H9 (cell line): ENCODE data around the gene E2F1. TPM values are rescaled to one million over a fixed set of nuclear protein-coding genes. Genes with fewer than 3 reads are reported as not detected.

Source experiments
- DNase-seq: peaks from one replicate; pipeline ENCODE4 v3.0.0-alpha.2; 2017
- H2AFZ ChIP-seq: one replicate; pipeline ENCODE4 v1.6.1; 2013; ENCODE audit warnings: mild to moderate bottlenecking, low read length, control low read depth, moderate library complexity
- H2AK5ac ChIP-seq: 2 replicates; pipeline ENCODE4 v1.6.1; 2013; ENCODE audit warnings: low read length, control low read depth, mixed read lengths; ENCODE audit not compliant: insufficient read length
- H2BK120ac ChIP-seq: one replicate; pipeline ENCODE4 v1.6.1; 2013; ENCODE audit warnings: low read depth, mild to moderate bottlenecking, low read length, control low read depth, inconsistent platforms; ENCODE audit not compliant: poor library complexity, severe bottlenecking
- H2BK12ac ChIP-seq: 2 replicates; pipeline ENCODE4 v1.6.1; 2013; ENCODE audit warnings: low read length, control low read depth, mixed read lengths, low read depth; ENCODE audit not compliant: insufficient read length
- H2BK15ac ChIP-seq: 2 replicates; pipeline ENCODE4 v1.6.1; 2013; ENCODE audit warnings: low read depth, low read length, control low read depth
- H2BK20ac ChIP-seq: one replicate; pipeline ENCODE4 v1.6.1; 2013; ENCODE audit warnings: low read depth, mild to moderate bottlenecking, low read length, control low read depth, inconsistent platforms; ENCODE audit not compliant: poor library complexity, severe bottlenecking
- H2BK5ac ChIP-seq: 2 replicates; pipeline ENCODE4 v1.6.1; 2013; ENCODE audit warnings: low read length, control low read depth, mixed read lengths; ENCODE audit not compliant: insufficient read length
- H3K14ac ChIP-seq: 2 replicates; pipeline ENCODE4 v1.6.1; 2013; ENCODE audit warnings: low read length, control low read depth; ENCODE audit not compliant: insufficient read depth
- H3K18ac ChIP-seq: 2 replicates; pipeline ENCODE4 v1.6.1; 2013; ENCODE audit warnings: low read depth, mild to moderate bottlenecking, mixed read lengths, low read length, control low read depth; ENCODE audit not compliant: insufficient read length
- H3K23ac ChIP-seq: 2 replicates; pipeline ENCODE4 v1.6.1; 2013; ENCODE audit warnings: low read length, control low read depth, mixed read lengths, low read depth; ENCODE audit not compliant: insufficient read length
- H3K23me2 ChIP-seq: 2 replicates; pipeline ENCODE4 v1.6.1; 2013; ENCODE audit warnings: low read depth, mild to moderate bottlenecking, mixed read lengths, low read length, control low read depth; ENCODE audit not compliant: insufficient read length, poor library complexity, severe bottlenecking
- H3K27ac ChIP-seq: 2 replicates; pipeline ENCODE4 v1.5.1; 2013; ENCODE audit warnings: low read length, control low read depth, mixed read lengths, low read depth; ENCODE audit not compliant: insufficient read length
- H3K27me3 ChIP-seq: 2 replicates; pipeline ENCODE4 v1.6.1; 2013; ENCODE audit warnings: low read length, control low read depth, inconsistent platforms; ENCODE audit not compliant: insufficient read depth
- H3K4ac ChIP-seq: 2 replicates; pipeline ENCODE4 v1.6.1; 2013; ENCODE audit warnings: low read depth, mild to moderate bottlenecking, control low read depth, inconsistent platforms, low read length, moderate library complexity
- H3K4me1 ChIP-seq: 2 replicates; pipeline ENCODE4 v1.6.1; 2013; ENCODE audit warnings: low read length, control low read depth, inconsistent platforms; ENCODE audit not compliant: insufficient read depth
- H3K4me2 ChIP-seq: 2 replicates; pipeline ENCODE4 v1.6.1; 2013; ENCODE audit warnings: low read length, control low read depth, mixed read lengths; ENCODE audit not compliant: insufficient read length, insufficient read depth
- H3K56ac ChIP-seq: 2 replicates; pipeline ENCODE4 v1.6.1; 2013; ENCODE audit warnings: low read depth, mild to moderate bottlenecking, mixed read lengths, low read length, control low read depth; ENCODE audit not compliant: insufficient read length
- H3K79me1 ChIP-seq: 2 replicates; pipeline ENCODE4 v1.6.1; 2013; ENCODE audit warnings: low read depth, mild to moderate bottlenecking, moderate library complexity, low read length, control low read depth, inconsistent platforms; ENCODE audit not compliant: insufficient read depth, poor library complexity, severe bottlenecking
- H3K79me2 ChIP-seq: 2 replicates; pipeline ENCODE4 v1.6.1; 2013; ENCODE audit warnings: low read length, control low read depth, inconsistent platforms; ENCODE audit not compliant: insufficient read depth
- H3K9ac ChIP-seq: 2 replicates; pipeline ENCODE4 v1.6.1; 2013; ENCODE audit warnings: low read length, control low read depth, mixed read lengths; ENCODE audit not compliant: insufficient read length; ENCODE audit errors: extremely low read depth
- H3K9me3 ChIP-seq: one replicate; pipeline ENCODE4 v1.6.1; 2013; ENCODE audit warnings: low read depth, low read length, inconsistent platforms; ENCODE audit not compliant: control insufficient read depth
- H3T11ph ChIP-seq: one replicate; pipeline ENCODE4 v1.6.1; 2013; ENCODE audit warnings: mild to moderate bottlenecking, low read length, control low read depth, inconsistent platforms
- H4K20me1 ChIP-seq: one replicate; pipeline ENCODE4 v1.6.1; 2013; ENCODE audit not compliant: control insufficient read depth, insufficient read length, insufficient read depth
- H4K5ac ChIP-seq: 2 replicates; pipeline ENCODE4 v1.6.1; 2013; ENCODE audit warnings: low read depth, mild to moderate bottlenecking, mixed read lengths, low read length, control low read depth; ENCODE audit not compliant: insufficient read length
- H4K8ac ChIP-seq: replicated peaks from 2 replicates; pipeline ENCODE4 v1.6.1; 2013; ENCODE audit warnings: low read length, control low read depth, mixed read lengths, low read depth; ENCODE audit not compliant: insufficient read length
- H4K91ac ChIP-seq: 2 replicates; pipeline ENCODE4 v1.6.1; 2013; ENCODE audit warnings: low read depth, mild to moderate bottlenecking, moderate library complexity, mixed read lengths, low read length, control low read depth; ENCODE audit not compliant: insufficient read length
- H3K27ac Mint-ChIP-seq, 3 experiments: 2 replicates in 2 of 3; 3 replicates in 1 of 3; pipeline ENCODE4 v1.8.0; 2020 to 2021; ENCODE audit warnings: mixed read lengths in 3 of 3, mild to moderate bottlenecking in 1 of 3, moderate library complexity in 1 of 3
- H3K27me3 Mint-ChIP-seq: 2 replicates; pipeline ENCODE4 v1.8.0; 2021; ENCODE audit warnings: low read depth, mild to moderate bottlenecking, moderate library complexity, mixed read lengths
- H3K36me3 Mint-ChIP-seq, 3 experiments: 2 replicates in 2 of 3; 3 replicates in 1 of 3; pipeline ENCODE4 v1.8.0; 2020 to 2021; ENCODE audit warnings: low read depth in 3 of 3, mixed read lengths in 3 of 3; ENCODE audit not compliant: insufficient read depth in 1 of 3
- H3K4me1 Mint-ChIP-seq, 2 experiments: 2 replicates each; pipeline ENCODE4 v1.8.0; 2020; ENCODE audit warnings: mixed read lengths in 2 of 2
- H3K4me3 Mint-ChIP-seq, 2 experiments: 2 replicates in 1 of 2; 3 replicates in 1 of 2; pipeline ENCODE4 v1.8.0; 2020 to 2021; ENCODE audit warnings: mild to moderate bottlenecking in 2 of 2, mixed read lengths in 2 of 2, moderate library complexity in 1 of 2
- H3K9me3 Mint-ChIP-seq, 2 experiments: 2 replicates in 1 of 2; 3 replicates in 1 of 2; pipeline ENCODE4 v1.8.0; 2020; ENCODE audit warnings: mild to moderate bottlenecking in 2 of 2, mixed read lengths in 2 of 2, moderate library complexity in 1 of 2
- WGBS: extraction: QIAGEN DNeasy Blood & Tissue Kit; methylation state at CpG from one replicate; pipeline ENCODE4 v1.1.7; 2013; ENCODE audit warnings: missing lambda C conversion rate, low lambda C conversion rate, mixed read lengths; ENCODE audit not compliant: insufficient read length; ENCODE audit errors: extremely low coverage; 5-methylcytosine and 5-hydroxymethylcytosine counted together
- total RNA-seq: library from RNA; stranded (reverse); gene quantifications from 2 replicates; pipeline ENCODE4 v1.2.1, GENCODE V29; 2021
- TF ChIP-seq, protein P1 (sequence below): fragments of 200-600 bp; sonication (generic); conservative IDR thresholded peaks from 3 replicates; pipeline ENCODE4 v1.8.0; 2021; ENCODE audit warnings: antibody characterized with exemption, mild to moderate bottlenecking

Gene E2F1
- total RNA-seq, 1 experiment from 2014 or later: 58.7 TPM

DNA sequence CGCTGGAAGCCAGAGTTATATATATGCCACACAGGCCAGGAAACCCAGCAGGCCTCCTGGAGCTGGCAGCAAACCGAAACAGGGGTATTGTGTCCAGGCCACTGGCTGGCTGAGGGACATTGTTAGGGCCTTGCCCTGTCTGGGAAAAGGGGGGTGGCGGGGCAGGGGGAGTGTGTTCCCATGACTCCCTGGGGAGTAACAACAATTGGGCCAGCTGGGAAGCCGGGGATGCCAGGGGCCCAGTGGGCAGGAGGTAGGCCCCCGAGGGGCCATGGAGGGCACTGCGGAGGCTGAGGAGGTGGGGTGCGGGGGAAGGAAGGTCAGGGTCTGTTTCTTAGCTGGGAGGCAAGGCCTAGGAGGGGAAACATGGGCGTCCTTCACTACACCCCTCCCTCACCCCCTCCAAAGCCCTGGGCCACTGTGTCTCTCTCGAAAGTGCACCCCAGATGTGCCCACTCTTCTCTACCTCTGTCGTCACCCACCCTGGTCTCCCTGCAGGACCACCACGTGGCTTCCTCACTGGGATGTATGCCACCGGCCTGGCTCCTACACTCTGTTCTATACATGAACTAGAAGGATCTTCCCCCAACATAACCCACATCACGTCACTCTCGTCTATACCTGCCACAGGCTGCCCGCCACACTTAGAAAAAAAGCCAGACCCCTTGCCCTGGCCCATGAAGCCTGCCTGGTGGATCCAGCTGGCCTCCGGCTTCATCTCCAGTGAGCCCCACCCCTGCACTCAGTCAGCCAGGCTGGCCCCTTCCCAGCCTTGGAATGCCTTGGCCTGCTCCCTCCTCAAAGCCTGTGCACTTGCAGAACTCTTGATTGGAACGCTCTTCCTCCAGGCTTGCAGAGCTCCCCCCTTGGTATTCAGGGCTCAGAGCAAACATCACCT is 7.8 kb upstream of the E2F1 start:
- Mint-ChIP-seq H3K36me3 (peaks cover 5 to 8% (median 5%) of the 10 kb centered on the region in 3 experiments; a peak in 5 of 7 replicates), H3K27ac (peak overlapping the region in 2 of 3 experiments; percentile 53 to 84; a peak in 4 of 7 replicates), H3K4me3 (no peak overlapping the region), H3K9me3 (peaks cover 8 to 12% of the 10 kb centered on the region in 2 experiments), H3K27me3 (peaks cover 47% of the 10 kb centered on the region), H3K4me1 (peaks cover 24 to 25% of the 10 kb centered on the region in 2 experiments)
- Histone ChIP-seq H4K8ac (no peak overlapping the region), H2AK5ac (no peak overlapping the region), H2BK120ac (no peak overlapping the region), H4K91ac (no peak overlapping the region), H3K79me1 (no peaks in the 10 kb centered on the region), H3K4ac (no peak overlapping the region), H3K14ac (no peak overlapping the region), H2BK15ac (no peak overlapping the region), H3K9me3 (no peaks in the 10 kb centered on the region), H3K4me2 (no peak overlapping the region), H2BK5ac (no peak overlapping the region), H3K27me3 (no peaks in the 10 kb centered on the region), H2AFZ (no peak overlapping the region), H3K18ac (no peak overlapping the region), H3K23ac (no peak overlapping the region), H4K5ac (no peak overlapping the region), H3K23me2 (no peaks in the 10 kb centered on the region), H3K27ac (no peak overlapping the region), H3K4me1 (no peaks in the 10 kb centered on the region), H4K20me1 (no peaks in the 10 kb centered on the region), H3K9ac (no peak overlapping the region), H3T11ph (no peak overlapping the region), H3K56ac (no peak overlapping the region), H2BK12ac (no peak overlapping the region), H2BK20ac (no peak overlapping the region), H3K79me2 (no peaks in the 10 kb centered on the region)
- no CpG with 5 or more reads among the region's 17 CpGs for WGBS
- TF ChIP-seq, protein P1, sequence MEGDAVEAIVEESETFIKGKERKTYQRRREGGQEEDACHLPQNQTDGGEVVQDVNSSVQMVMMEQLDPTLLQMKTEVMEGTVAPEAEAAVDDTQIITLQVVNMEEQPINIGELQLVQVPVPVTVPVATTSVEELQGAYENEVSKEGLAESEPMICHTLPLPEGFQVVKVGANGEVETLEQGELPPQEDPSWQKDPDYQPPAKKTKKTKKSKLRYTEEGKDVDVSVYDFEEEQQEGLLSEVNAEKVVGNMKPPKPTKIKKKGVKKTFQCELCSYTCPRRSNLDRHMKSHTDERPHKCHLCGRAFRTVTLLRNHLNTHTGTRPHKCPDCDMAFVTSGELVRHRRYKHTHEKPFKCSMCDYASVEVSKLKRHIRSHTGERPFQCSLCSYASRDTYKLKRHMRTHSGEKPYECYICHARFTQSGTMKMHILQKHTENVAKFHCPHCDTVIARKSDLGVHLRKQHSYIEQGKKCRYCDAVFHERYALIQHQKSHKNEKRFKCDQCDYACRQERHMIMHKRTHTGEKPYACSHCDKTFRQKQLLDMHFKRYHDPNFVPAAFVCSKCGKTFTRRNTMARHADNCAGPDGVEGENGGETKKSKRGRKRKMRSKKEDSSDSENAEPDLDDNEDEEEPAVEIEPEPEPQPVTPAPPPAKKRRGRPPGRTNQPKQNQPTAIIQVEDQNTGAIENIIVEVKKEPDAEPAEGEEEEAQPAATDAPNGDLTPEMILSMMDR: peak; percentile 35; the same call in 2 of the 3 replicates
- DNase-seq: no peak
